ENCODE measurements around the gene ABCA13.

ABCA13 gene

DNA sequence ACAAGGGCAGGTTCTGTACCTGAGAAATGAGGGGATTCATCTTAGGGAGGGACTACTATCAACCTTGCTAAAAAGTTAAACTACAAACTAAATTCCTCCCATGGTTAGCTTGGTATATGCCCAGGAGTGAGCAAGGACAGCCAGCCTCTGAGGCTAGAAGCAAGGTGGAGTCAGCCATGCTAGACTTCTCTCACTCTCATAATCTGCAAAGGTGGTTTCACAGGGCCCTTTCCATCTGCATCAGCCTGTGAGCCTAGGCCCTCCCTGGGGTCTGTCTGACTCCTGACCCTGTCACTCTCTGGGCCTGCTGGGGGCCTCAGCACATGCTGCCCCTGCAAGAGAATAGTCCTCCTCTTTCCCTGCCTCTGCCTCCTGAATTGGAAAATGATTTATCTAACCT, 66.1 kb downstream of the ABCA13 start:
- no peak for DNase-seq (ENCODE audit: low read depth in 2 of 2)

DNA sequence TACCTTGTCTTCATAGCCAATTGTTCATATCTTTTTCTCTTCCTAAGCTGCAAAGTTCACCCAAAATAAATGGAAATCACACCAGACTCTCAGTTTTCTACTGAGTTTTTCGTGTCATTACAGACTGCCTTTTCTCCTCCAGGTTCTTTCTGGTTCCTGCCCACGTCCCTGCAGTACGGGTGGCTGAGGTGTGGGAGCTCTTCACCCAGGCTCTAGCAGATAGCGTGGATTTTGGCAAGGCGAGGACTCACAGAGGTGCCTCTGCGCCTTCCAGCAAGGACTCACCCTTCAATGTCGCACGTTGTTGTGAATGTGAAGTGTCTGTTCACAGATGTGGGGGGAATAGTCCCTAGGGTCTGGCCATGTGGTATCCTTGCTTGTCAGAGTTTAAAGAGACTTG, 71.6 kb downstream of the ABCA13 start:
- no peak for DNase-seq (ENCODE audit: low read depth in 2 of 2)

DNA sequence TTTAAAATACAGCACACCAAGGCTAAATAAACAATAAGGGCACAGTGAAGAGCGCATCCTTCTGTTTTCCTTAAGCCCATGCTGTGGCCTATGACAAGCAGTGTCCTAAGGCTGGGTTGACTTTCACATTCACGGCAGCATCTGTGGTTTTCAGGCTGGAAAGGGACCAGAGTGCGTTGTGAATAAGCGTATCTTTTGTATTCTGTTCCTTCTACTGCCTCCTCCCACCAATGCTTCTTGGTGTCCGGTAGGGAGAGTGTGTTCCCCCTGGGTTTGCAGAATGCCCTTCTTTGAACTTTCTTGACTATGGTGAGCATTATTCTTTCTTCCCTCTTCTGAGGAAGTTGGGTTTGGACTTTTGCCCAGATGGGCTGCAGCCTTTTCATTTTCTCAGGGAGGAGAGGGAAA, 73.6 kb downstream of the ABCA13 start:
- no peak for DNase-seq (ENCODE audit: low read depth in 2 of 2)

DNA sequence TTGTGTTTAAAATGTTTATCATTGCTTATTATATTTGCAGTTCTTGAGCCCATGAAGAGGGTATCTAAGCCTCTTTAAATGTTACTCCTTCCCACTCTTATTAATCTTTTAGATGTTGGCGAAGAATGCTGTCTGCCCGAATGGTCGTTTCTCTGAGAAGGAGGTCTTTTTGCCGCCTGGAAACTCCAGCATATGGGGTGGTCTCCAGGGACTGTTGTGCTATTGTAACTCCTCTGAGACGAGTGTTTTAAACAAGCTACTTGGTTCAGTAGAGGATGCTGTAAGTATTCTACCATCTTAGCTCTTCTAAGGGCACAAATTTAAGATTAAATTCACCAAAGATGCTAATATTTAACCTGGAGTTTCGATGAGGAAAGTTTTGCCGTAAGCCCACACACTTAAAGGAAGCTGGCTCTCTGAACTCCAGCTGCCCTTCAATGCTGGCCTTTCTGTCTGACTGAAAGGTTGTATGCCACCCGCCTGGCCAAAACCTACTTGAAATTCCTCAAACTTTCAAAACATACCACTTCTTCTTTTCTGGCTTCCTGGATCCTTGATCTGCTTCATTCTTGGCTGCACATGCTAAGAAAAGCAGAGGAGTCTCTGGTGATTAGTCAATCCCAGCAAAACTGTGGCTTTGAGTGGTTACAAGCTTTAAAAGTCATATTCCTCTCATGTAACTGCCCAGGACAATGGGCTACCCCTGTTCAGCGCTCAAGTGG, 74.7 kb downstream of the ABCA13 start:
- no peak for DNase-seq (ENCODE audit: low read depth in 2 of 2)

DNA sequence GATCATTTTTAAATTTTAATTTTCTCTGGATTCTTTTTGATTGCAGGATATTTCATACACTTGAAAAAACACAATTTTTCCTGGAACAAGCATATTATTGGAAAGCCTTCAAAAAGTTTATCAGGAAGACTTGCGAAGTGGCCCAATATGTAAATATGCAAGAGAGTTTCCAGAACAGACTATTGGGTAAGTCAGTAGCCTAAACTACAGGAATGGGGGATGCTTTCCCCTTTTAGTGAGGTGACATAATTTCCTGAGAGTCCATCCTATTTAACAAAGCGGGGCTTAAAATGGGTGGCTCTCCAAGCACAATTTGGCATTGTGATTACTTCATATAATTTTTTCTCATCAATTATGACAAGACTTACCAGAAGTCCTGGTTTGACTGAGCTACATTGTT, 77.9 kb downstream of the ABCA13 start:
- no peak for DNase-seq (ENCODE audit: low read depth in 2 of 2)

DNA sequence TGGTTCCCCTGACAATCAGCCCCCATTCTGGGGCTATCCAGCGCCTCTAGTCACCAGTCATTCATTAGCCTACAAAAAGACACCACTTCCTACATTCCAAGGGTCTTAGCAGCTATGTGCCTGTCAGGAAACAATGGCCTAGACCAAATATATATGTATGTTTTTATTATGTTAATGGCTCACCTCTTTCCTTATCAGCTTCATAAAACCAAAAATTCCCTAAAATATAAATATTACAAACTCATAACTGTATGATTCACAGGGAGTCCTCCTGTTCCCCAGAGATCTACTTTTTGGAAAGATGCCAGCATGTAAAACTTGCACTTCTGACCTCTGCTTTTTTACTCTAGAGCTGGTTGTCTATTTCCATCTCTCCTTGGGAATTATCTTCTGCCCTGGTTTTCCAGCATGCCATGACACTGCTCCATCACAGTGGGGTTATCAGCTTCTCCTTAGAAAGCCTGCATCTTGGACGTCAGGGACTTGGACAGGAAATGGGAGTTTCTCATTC, 79.2 kb downstream of the ABCA13 start:
- no peak for DNase-seq (ENCODE audit: low read depth in 2 of 2)

DNA sequence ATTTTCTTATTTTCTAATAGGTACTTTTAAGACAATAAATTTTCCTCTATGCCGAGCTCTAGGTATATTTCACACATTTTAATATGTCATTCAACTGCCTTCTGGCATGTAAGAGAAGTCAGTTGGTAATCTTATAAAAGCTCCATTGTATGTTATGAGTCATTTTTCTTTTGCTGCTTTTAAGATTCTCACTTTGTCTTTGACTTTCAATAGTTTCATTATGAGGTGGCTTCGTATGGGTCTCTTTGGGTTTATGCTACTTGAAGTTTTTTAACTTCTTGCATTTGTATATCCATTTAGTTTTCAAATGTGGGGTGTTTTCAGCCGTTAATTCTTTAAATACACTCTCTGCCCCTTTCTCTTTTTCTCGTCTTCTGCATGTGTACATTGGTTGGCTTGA, 80.5 kb downstream of the ABCA13 start:
- no peak for DNase-seq (ENCODE audit: low read depth in 2 of 2)

DNA sequence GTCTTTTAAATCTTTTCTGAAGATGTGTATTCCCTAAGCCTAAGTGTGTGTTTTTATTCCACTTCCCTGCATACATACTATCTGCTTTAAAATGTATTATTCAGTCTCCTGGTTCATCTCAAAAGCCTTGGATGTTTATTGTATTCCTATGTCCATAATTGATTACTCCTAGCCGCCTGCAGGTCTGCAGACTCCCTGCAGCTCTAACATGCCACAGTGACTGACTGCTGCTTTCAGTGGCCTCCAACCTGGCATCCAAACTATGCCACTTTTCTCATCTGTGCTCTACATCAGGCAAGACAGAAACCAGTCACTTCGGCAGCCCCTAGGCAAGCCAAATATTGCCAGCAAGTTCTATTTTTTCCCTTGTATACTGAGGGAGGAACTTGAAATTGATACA, 81.7 kb downstream of the ABCA13 start:
- no peak for DNase-seq (ENCODE audit: low read depth in 2 of 2)

DNA sequence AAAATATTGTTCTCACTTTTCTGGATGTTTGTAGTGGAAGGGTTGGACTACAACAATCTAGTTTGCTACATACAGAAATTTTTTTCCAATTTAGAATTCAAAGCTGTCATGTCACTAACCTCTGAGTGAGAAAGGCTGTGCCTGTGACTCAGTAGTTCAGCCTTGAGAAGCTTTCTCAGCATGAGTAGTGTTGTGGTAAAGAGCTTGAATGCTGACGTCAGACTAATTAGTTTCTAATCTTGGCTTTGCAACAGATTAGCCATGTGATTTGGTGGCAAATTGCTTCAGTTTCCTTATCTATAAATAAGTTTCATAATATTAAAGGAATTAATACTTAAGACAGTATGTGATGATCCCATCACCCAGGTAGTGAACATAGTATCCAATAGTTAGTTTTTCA, 83.8 kb downstream of the ABCA13 start:
- no peak for DNase-seq (ENCODE audit: low read depth in 2 of 2)

DNA sequence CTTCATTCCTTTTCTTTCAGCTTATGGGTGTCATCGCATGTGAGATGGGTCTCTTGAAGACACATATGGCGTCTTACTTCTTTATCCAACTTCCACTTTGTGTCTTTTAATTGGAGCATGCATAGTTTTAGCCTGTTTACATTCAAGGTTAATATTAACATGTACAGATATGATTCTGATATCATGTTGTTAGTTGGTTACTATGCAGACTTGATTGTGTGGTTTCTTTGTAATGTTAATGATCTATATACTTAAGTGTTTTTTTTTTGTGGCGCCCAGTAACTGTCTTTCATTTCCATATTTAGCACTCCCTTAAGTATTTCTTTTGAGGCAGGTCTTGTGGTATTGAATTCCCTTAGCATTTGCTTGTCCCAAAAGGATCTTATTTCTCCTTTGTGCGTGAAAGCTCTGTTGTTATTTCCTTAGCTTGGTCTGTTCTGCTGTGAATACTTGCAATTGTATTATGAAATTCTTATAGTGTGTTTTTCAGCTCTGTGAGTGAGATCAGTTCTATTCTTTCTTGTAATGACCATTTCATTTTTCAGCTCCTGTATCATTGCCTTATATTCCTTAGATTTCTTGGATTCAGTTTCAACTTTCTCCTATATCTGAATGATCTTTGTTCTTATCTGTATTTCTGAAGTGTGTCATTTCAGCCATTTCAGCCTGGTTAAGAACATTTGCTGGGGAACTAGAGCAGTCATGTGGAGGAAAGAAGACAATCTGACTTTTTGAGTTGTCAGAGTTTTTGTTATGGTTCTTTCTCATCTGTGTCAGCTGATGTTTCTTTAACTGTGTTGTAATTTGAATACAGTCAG, 88.4 kb downstream of the ABCA13 start:
- no peak for DNase-seq (ENCODE audit: low read depth in 2 of 2)

DNA sequence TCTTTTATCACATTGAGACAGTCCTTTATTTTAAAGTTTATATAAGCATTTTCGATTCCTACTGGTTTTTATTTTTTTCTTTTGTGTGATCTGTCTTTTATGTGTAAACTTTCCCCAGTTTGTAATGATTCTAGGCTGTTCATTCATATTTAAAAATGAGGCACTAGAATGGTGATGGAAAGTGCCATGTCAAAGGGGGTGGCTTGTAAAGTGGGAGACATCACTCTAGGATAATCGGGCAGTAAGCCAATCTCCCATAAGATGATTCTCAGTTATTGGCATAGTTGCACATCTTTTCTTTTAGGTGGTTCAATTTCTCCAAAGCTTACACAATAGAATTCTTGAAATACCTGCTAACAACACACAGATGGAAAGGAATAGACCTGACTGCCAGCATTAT, 90.4 kb downstream of the ABCA13 start:
- no peak for DNase-seq (ENCODE audit: low read depth in 2 of 2)

DNA sequence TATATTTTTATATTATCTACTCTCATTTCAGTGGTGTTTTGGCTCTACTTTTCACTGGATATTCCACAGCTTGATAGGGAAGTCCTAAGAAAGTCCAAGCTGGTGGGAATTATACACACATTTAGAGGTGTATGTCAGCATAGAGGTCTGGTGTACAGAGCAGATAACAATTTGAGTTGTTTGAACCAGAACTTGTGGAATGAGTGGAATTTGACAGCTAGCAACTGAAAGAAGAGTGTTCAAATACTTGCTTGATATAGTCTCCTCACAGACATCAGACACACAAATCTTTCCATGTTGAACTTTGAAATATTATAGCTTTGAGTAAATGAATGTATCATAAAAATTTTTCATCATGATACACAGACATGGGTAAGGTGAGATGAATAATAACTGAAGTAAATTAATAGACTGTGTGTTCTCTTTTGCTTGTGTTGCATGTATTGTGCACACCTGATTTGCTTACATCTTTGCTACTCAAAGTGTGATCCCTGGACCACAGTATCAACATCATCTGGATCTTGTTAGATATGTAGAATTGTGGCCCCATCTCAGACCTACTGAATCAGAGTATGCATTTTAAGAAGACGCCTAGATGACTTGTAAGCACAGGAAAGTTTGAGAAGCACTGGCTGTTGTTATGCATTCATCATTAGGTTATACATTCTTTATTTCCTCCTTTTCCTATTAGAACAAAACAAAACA, 91.5 kb downstream of the ABCA13 start:
- DNase-seq (ENCODE audit: low read depth in 2 of 2) = no peak

DNA sequence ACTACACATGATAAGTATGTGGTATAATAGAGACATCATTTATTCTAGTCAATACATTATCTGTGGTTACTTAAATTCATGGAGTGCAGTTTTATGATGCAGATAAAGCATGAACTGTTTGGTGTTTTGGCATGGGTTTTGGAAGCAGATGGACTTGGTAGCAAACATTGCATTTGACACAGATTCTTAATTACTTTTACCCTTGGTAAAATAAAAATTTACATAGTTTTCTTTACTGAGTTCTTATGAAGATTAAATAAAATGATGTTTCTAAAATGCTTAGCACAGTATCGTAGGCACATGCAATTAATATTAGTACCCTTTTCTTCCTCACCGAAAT, 92.0 kb downstream of the ABCA13 start:
- no peak for DNase-seq (ENCODE audit: low read depth in 2 of 2)

DNA sequence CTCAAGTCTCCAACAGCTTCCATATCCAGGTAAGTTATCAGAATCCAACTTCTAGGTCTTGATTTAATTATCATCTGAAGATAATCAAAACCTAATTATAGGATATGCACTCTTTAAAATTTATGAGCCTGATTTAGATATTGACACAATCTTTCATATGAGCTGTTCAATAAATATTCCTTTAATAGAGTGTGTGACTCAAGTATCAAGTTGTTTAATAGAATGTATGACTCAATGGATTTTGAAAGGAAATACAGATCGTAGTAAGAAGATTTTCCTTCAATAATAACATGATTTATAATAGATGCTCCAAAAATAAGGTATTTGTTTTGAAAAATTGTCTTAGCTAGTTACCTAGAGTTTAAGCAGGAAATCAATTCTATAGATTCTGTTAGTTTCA, 97.8 kb downstream of the ABCA13 start:
- no peak for DNase-seq (ENCODE audit: low read depth in 2 of 2)

DNA sequence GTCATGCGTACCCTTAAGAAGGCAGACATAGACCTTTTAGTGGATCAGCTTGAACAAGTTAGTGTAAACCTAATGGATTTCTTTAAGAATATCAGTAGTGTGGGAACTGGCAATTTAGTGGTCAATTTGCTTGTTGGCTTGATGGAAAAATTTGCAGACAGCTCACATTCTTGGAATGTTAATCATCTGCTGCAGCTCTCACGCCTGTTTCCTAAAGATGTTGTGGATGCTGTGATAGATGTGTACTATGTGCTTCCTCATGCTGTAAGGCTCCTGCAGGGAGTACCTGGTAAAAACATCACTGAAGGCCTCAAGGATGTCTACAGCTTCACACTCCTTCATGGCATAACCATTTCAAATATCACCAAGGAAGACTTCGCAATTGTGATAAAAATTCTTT, 103.4 kb downstream of the ABCA13 start:
- DNase-seq (ENCODE audit: low read depth in 2 of 2) = no peak

DNA sequence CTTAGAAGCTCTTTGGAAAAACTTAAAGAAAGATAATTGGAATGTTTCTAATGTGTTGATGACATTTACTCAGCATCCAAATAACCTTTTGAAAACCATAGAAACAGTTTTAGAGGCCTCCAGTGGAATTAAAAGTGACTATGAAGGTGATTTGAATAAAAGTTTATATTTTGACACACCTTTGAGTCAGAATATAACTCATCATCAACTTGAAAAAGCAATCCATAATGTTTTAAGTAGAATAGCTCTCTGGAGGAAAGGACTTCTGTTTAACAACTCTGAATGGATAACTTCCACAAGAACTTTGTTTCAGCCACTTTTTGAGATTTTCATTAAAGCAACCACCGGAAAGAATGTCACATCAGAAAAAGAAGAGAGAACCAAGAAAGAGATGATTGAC, 108.2 kb downstream of the ABCA13 start:
- no peak for DNase-seq (ENCODE audit: low read depth in 2 of 2)

DNA sequence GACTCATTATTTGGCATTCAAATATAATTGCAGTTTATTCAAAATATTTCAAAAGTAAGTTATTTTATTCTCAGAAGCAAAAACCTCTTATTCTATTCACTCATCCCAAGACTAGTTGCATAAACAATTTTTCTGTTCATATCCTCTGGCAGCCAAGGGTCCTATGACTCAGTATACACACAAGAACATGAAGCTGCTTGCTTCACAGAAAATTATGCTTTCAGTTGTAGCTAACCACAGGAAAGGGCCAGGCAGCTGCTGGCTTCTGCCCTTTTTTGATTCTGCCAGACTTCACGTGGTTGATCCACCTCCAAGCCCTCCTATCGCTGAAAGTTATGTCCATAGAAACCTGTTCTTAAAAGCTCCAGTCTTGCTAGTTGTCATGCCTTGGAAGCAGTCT, 108.8 kb downstream of the ABCA13 start:
- DNase-seq (ENCODE audit: low read depth in 2 of 2) = no peak

DNA sequence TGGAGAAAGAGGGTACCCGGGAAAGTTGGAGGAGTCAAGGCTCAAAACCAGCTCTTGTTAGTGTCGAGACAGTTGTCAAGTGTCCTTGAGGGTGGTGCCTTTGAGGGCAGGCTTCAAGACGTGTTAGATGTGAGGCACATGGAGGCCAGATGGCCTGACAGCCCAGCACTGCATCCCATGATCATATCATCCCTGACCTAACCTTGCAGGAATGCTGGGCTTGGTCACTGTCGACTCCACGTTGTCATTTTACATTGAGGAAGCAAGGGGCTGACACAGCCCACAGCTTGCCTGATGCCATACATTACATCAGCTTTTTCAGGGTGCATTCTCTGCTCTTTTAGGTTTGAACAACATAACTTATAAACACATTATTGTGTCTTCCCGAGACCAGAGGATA, 114.1 kb downstream of the ABCA13 start:
- DNase-seq (ENCODE audit: low read depth in 2 of 2) = no peak

DNA sequence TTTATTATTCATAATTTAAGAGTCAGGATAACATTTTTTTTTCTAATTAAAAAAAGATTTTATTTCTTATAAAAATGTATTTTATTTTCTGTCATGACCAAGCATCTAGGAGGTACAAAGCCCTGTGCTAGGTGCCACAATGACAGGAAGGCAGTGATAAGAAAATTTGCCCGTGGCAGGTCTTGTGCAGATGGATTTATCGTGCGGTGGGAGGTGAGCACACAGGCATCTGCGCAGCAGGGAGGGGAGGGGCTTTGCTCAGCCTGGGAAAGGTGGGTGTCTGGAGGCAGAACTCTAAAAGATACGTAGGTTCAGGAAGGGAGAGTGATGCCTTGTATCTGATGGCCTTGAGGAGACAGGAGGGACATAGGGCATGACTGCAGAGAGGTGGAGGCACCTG, 115.6 kb downstream of the ABCA13 start:
- DNase-seq (ENCODE audit: low read depth in 2 of 2) = no peak

DNA sequence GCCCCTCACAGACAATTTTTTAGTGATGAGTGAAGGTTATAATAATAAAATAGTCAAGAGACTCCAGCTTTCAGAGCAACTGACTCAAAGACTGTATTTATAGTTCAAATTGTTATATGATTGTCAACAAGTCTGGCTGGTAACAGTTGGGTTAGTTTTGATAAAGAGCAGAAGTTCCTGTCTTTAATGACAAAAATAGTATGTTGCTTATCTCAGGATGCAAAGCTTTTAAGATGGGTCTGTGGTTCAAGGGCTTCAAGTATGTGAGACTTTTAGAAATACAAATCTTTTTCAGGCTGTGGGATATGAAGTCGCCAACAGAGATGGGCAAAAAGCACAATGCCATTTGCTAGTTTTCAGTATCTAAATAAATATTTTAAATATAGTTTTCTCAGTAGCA, 118.4 kb downstream of the ABCA13 start:
- DNase-seq (ENCODE audit: low read depth in 2 of 2) = no peak

DNA sequence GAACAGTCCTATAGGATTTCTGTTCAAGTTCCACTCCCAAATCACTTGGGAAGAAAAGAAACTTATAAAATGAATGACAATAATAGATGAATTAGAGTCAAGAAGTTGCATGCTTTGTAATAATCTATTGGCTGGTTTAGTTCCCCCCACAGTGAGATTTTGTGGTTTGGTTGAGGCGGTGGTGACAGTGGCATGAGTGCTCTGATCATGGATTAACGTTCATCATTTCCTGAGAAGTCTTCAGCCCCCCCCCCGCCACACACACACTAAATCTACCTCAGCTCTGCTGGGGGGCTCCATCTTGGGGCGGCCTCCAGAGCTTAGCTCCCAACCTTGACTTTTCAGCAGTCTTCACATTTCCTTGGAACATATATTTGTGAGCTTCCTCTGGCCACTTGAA, 121.7 kb downstream of the ABCA13 start:
- no peak for DNase-seq (ENCODE audit: low read depth in 2 of 2)

DNA sequence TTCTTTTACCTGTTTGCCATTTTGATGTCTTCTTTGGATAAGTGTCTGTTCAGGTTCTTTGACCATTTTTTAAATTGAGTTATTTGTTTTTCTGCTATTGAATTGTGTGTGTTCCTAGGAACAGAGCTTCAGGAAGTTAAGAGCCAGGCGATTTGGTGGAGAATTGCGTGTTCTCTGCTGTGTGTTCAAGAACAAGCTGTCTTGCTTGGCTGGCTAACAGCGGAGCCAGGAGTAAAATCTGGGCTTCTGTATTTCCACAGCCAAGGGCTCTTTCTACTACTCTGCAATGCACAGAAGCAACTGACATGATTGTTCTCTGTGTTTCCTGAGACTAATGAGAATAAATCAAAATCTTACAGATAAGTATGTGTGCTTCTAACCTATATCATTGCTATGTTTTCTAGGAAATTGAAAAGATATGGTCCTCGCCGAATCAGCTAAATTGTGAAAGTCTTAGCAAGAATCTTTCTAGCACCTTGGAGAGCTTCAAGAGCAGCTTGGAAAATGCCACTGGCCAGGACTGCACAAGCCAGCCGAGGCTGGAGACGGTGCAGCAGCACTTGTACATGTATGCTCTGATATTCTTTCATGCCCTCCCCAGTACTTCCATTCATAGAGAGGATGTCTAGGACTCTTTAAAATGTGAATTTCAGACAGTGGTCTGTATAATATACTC, 124.2 kb downstream of the ABCA13 start:
- no peak for DNase-seq (ENCODE audit: low read depth in 2 of 2)
